Astrocyte (in vitro differentiated cells and primary cell): ENCODE measurements around the gene CIDEC.

ENCODE experiments used
- EZH2 ChIP-seq: IDR thresholded peaks from 2 replicates; pipeline ENCODE4 v1.6.1; 2012; ENCODE audit warnings: mild to moderate bottlenecking, low read length, inconsistent platforms; ENCODE audit not compliant: insufficient read depth
- TF ChIP-seq, protein P1 (sequence below): IDR thresholded peaks from 2 replicates; pipeline ENCODE4 v1.5.1; 2011; ENCODE audit warnings: low read depth, mild to moderate bottlenecking, inconsistent platforms, low read length, moderate library complexity; ENCODE audit not compliant: insufficient read depth

DNA sequence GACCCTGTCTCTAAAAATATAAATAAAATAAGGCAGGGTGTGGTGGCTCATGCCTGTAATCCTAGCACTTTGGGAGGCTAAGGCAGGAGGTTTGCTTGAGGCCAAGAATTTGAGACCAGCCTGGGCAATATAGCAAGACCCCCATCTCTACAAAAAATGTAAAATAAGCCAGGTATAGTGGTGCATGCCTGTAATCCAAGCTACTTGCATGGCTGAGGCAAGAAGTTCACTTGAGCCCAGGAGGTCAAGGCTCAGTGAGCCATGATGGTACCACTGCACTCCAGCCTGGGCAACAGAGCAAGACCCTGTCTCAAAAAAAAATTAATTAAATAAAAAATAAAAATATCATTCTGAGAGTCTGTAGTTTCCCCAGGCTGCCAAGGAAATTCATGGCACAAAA, 6.3 kb upstream of the CIDEC start:
- TF ChIP-seq, protein P1, sequence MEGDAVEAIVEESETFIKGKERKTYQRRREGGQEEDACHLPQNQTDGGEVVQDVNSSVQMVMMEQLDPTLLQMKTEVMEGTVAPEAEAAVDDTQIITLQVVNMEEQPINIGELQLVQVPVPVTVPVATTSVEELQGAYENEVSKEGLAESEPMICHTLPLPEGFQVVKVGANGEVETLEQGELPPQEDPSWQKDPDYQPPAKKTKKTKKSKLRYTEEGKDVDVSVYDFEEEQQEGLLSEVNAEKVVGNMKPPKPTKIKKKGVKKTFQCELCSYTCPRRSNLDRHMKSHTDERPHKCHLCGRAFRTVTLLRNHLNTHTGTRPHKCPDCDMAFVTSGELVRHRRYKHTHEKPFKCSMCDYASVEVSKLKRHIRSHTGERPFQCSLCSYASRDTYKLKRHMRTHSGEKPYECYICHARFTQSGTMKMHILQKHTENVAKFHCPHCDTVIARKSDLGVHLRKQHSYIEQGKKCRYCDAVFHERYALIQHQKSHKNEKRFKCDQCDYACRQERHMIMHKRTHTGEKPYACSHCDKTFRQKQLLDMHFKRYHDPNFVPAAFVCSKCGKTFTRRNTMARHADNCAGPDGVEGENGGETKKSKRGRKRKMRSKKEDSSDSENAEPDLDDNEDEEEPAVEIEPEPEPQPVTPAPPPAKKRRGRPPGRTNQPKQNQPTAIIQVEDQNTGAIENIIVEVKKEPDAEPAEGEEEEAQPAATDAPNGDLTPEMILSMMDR: no peak
- TF ChIP-seq EZH2: no peak
